A204.1 (cell line): ENCODE results near the gene PRSS35.
"Not testable (repeated sequence)": the region's sequence is repeated elsewhere in the genome, so short reads cannot be mapped to it uniquely, and the experiment has no call there.

Experiments
- FAIRE-seq: peaks from 2 replicates; lab custom pipeline; 2012; peaks lifted over from hg19 to GRCh38; lab: Jason Lieb, UNC

The PRSS35 gene

DNA sequence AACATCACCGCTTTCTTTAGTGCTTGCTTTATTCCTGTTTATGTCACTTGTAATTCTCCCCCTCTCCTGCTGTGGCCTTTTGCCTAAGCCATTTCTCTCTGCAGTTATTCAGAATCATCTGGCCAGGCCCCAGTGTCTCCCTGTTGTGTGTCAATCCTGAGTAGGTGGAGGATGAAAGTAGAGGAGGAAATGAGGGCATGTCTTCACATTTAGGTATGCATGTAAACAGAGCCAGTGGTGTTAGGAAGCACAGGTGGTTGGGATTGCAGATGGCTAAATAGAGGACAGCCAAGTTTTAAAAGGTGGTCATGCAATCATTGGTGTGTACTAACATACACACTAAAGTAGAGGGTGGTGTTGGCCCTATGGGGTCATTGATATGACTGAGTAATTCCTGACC is 5.2 kb downstream of the PRSS35 start:
- no peak for FAIRE-seq

DNA sequence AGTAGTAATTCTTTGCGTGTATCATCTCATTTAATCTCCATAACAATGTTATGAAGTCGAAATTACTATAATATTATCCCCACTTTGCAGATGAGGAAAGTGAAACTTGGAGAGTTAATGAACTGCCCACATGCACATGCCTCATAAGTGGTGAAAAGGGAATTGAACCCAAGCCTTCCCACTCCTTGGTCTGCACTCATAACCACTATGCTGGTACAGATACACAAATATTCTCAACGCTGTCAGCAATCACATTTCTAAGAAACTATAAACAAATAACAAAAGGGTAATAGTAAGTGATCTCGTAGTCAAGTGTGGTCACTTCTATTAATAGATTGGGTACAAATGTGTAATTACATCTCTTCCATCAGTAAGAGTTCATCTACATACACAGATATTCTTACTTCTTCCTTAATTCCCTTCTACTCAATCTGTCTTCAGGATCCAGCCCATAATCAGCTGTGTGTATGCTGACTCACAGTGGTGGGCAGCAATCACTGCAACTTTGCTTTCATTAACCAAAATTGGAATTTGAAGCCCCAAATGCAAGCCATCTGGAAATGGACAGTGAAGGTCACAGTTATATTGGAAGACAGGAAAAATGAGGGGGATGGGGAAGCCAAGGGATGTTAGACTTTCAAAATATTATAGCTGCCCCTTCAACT is 6.6 kb downstream of the PRSS35 start:
- FAIRE-seq: no peak

DNA sequence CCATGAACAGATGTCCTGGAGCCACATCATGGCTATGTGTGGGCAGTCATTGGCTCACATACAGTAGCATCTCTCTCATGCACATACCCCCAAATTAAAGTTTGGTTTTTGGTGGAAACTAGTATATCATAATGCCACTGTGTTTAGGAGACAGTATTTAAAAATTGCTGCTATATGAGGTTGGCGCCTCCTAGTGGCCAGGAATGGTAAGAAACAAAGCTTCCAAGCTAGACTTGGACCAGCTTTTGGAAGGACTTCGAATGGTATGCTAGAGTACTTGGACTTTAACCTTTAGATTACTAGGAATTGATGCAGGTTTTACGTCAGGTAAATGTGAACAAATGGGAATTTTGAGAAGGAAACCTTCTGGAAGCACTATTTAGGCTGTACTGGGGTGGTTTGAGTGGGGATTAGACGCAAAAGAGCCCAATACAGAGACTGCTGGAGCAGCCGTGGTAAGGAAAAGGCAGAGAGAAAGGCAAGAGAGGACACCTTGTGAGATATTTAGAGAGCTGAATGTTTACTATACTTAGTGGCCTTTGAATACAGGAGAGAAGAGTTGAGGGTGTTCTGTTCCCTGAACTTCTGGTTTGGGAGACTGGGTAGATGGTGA is 23.8 kb downstream of the PRSS35 start:
- FAIRE-seq: no peak

DNA sequence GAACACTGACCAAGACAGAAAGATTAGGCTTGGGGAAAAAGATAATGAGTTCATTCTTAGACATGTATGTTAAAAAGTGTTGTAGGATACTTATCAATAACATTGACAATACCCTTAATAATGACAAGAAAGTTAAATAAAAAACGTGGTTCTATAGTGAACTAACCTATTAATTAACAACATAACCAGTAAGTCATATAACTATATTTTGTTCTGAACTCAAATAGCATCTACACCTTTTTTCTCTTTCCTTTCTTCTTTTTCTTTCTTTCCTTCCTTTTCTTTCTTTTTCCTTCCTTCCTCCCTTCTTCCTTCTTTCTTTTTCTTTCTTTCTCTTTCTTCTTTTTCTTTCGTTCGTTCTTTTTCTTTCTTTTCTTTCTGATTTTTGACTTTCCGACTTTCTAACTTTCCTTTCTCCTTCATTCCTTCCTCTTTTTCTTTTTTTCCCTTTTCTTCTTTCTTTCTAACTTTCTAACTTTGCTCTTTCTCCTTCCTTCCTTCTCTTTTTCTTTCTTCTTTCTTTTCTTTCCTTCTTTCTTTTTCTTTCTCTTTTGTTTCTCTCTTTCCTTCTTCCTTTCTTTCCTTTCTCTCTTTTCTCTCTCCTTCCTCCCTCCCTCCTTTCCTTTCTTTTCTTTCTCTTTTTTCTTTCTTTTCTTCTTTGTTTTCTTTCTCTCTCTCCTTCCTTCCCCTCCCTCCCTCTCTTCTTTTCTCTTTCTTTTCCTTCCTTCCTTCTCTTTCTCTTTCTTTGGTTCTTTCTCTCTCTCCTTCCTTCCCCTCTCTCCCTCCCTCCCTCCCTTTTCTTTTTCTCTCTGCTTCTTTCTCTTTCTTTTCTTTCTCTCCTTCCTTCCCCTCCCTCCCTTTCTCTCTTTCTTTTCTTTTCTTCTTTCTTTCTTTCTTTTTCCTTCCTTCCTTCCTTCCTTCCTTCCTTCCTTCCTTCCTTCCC is 24.6 kb downstream of the PRSS35 start:
- no peak for FAIRE-seq

DNA sequence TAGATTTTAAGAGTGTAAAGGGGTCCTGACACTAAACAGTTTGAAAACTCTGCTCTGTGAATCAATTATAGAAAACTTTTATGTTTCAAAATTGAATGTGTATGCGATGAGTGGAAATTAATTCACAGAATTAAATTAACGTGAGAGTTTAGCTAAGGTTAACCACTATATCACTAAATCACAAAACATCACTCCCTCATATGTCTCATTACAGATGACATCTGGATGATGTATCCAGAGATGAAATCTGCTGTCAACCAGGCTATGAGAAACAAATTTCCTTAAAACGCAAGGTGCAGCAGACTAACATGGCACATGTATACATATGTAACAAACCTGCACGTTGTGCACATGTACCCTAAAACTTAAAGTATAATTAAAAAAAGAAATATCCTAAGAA is 27.3 kb downstream of the PRSS35 start:
- no peak for FAIRE-seq

DNA sequence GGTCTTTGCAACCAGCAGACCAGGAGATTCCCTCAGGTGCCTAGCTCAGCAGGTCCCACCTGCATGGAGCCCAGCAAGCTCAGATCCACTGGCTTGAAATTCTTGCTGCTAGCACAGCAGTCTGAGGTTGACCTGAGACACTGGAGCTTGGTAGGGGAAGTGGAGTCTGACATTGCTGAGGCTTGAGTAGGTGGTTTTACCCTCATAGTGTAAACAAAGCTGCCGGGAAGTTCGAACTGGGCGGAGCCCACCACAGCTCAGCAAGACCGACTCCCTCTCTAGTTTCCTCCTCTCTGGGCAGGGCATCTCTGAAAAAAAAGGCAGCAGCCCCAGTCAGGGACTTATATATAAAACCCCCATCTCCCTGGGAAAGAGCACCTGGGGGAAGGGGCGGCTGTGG is 34.3 kb downstream of the PRSS35 start:
- FAIRE-seq: no peak

DNA sequence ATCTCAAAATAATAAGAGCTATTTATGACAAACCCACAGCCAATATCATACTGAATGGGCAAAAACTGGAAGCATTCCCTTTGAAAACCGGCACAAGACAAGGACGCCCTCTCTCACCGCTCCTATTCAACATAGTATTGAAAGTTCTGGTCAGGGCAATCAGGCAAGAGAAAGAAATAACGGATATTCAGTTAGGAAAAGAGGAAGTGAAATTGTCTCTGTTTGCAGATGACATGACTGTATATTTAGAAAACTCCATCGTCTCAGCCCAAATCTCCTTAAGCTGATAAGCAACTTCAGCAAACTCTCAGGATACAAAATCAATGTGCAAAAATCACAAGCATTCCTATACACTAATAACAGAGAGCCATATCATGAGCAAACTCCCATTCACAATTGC is 38.1 kb downstream of the PRSS35 start:
- FAIRE-seq: not testable (repeated sequence)

DNA sequence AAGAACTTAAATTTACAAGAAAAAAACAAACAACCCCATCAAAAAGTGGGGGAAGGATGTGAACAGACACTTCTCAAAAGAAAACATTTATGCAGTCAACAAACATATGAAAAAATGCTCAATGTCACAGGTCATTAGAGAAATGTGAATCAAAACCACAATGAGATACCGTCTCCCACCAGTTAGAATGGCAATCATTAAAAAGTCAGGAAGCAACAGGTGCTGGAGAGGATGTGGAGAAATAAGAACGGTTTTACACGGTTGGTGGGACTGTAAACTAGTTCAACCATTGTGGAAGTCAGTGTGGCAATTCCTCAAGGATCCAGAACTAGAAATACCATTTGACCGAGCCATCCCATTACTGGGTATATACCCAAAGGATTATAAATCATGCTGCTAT is 39.4 kb downstream of the PRSS35 start:
- FAIRE-seq: not testable (repeated sequence)

DNA sequence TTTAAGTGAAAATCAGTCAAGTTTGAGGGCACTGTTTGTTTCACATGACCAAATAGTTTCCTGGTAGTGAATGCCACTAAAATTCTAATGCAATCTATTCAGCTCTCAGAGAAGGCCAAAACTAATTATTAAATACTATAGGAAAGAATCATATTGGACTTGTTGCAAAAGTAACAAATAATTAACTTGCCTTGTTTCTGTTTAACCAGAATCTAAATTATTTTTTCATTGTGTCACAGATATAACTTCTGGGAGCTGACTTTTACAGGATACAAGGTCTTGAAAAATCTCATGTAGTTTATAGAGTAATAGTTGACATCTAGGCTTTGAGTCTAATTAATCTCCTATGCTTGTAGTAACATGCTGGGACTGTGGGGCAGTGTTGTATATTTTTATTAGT is 44.5 kb downstream of the PRSS35 start:
- no peak for FAIRE-seq

DNA sequence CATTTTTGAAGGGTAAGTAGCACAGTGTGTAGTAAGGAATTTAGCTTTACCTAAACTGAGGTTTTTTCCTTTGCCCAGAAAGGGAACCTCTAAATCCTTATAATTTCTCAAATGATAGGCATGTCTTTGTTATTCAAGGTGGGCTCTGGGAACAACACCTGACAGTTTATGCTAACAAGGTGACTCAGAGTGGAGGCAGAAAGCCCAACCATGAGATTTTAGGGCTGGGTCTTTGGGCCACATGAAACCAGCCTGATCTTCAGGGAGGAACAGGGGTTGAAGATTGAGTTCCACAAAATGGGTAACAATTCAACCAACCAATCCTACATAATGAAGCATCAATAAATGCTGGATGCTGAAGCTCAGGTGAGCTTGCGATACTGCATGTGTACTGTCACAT is 46.6 kb downstream of the PRSS35 start:
- FAIRE-seq: no peak

DNA sequence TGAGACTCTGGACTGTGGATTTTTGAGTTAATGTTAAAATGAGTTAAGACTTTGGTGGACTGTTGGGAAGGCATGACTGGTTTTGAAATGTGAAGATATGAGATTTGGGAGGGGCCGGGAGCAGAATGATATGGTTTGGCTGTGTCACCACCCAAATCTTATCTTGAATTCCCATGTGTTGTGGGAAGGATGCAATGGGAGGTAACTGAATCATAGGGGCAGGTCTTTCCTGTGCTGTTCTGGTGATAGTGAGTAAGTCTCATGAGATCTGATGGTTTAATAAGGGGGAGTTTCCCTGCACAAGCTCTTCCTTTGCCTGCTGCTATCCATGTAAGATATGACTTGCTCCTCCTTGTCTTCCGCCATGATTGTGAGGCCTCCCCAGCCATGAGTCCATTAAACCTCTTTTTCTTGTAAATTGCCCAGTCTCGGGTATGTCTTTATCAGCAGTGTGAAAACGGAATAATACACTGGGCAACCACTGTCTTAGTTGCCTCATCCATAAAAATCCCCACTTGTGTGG is 59.4 kb downstream of the PRSS35 start:
- not testable (repeated sequence) for FAIRE-seq

DNA sequence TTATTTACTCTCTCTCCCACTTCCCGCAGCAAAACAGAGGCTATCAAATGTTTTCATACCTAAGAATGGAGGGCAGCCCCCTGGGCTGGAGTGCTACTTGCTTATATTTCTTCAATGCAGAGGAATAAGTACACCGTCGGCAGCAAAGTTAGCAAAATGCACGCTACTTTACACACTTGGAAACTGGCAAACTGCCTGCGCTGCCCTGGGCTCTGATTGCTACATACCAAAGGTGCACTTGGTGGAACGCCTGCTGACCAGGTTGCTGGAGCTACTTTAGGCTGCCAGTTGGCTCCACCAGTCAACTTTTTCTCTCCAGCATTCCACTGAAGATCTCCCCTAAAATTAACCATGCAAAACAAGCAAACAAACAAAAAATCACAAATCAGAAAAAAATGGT is 62.4 kb downstream of the PRSS35 start:
- FAIRE-seq: no peak
